PC-9 (cell line): ENCODE results near the gene STARD10. TPM values are rescaled to one million over a fixed set of nuclear protein-coding genes. Genes with fewer than 3 reads are reported as not detected.

Experiments used
- BruUV-seq: library from RNA; stranded (reverse); fragments of 400-500 nt; replicated peaks from 2 replicates; lab custom pipeline; 2021; lab: Mats Ljungman, UMichigan
- CTCF ChIA-PET: fragments of 300-600 bp; sonication (Branson Sonifier 250); formaldehyde crosslinking; loops from one replicate; lab custom pipeline; 2022; ENCODE audit warnings: antibody characterized with exemption; lab: Charles Lee
- POLR2A ChIA-PET: fragments of 300-600 bp; sonication (Branson Sonifier 250); formaldehyde crosslinking; loops from one replicate; lab custom pipeline; 2022; ENCODE audit warnings: antibody characterized with exemption; ENCODE audit not compliant: unreplicated experiment; lab: Charles Lee
- DNase-seq, 2 experiments: peaks; one replicate each; pipeline versions ENCODE4 v3.0.0 to v3.0.0-alpha.2; 2015 to 2022; ENCODE audit warnings: mixed read lengths in 1 of 2
- H2AFZ ChIP-seq: fragments of 200-600 bp; sonication (generic); 2 replicates; pipeline ENCODE4 v1.8.1; 2017; ENCODE audit warnings: antibody characterized with exemption
- H3F3A ChIP-seq: fragments of 200-600 bp; sonication (generic); 2 replicates; pipeline ENCODE4 v1.8.1; 2017; ENCODE audit warnings: antibody characterized with exemption, mild to moderate bottlenecking, low read depth; ENCODE audit not compliant: insufficient read depth
- H3K27ac ChIP-seq: fragments of 200-600 bp; sonication (generic); 2 replicates; pipeline ENCODE4 v1.6.1; 2016; ENCODE audit warnings: mixed run types
- H3K27me3 ChIP-seq: fragments of 200-600 bp; sonication (generic); 2 replicates; pipeline ENCODE4 v1.6.1; 2016; ENCODE audit warnings: low read depth, mixed run types; ENCODE audit not compliant: insufficient read depth
- H3K36me3 ChIP-seq: fragments of 200-600 bp; sonication (generic); 2 replicates; pipeline ENCODE4 v1.6.1; 2016; ENCODE audit warnings: low read depth, mixed run types
- H3K4me1 ChIP-seq: fragments of 200-600 bp; sonication (generic); replicated peaks from 2 replicates; pipeline ENCODE4 v1.6.1; 2016; ENCODE audit warnings: mixed run types; ENCODE audit not compliant: insufficient read depth
- H3K4me2 ChIP-seq: fragments of 200-600 bp; sonication (generic); 2 replicates; pipeline ENCODE4 v1.6.1; 2017; ENCODE audit warnings: mixed run types
- H3K4me3 ChIP-seq: fragments of 200-600 bp; sonication (generic); 2 replicates; pipeline ENCODE4 v1.6.1; 2016; ENCODE audit warnings: mixed run types
- H3K79me2 ChIP-seq: fragments of 200-600 bp; sonication (generic); 2 replicates; pipeline ENCODE4 v1.6.1; 2017; ENCODE audit warnings: low read depth, mixed run types
- H3K9me2 ChIP-seq: fragments of 200-600 bp; sonication (generic); 2 replicates; pipeline ENCODE4 v1.8.1; 2017; ENCODE audit warnings: mild to moderate bottlenecking; ENCODE audit not compliant: insufficient read depth
- H3K9me3 ChIP-seq: fragments of 200-600 bp; sonication (generic); 2 replicates; pipeline ENCODE4 v1.8.1; 2016; ENCODE audit warnings: low read depth; ENCODE audit not compliant: insufficient read depth
- H4K20me1 ChIP-seq: fragments of 200-600 bp; sonication (generic); 2 replicates; pipeline ENCODE4 v1.8.1; 2017; ENCODE audit not compliant: insufficient read depth
- CTCF ChIP-seq: fragments of 200-600 bp; sonication (generic); conservative IDR thresholded peaks from 2 replicates; pipeline ENCODE4 v1.6.1; 2017; ENCODE audit warnings: mixed run types, antibody characterized with exemption, mild to moderate bottlenecking, moderate library complexity
- EZH2 ChIP-seq: fragments of 200-600 bp; sonication (generic); IDR thresholded peaks from 2 replicates; pipeline ENCODE4 v1.8.0; 2017; ENCODE audit warnings: antibody characterized with exemption, low read depth
- intact Hi-C: fragments of 100-400 bp; cut with micrococcal nuclease; formaldehyde crosslinking; loops from one replicate; pipeline ENCODE4 v1.10.0; 2022; ENCODE audit not compliant: unreplicated experiment
- total RNA-seq: library from RNA; stranded (reverse); gene quantifications from 2 replicates; pipeline ENCODE4 v1.2.3, GENCODE V29; 2021

The STARD10 gene
- total RNA-seq, 1 experiment from 2014 or later: 145 TPM

- Histone ChIP-seq H3K4me2 (peak overlapping the region; percentile 51), H3K27ac (peak overlapping the region; percentile 60), H3K4me1 (peaks cover 79% of the 10 kb centered on the region), H3K79me2 (no peaks in the 10 kb centered on the region), H3K9me3 (no peaks in the 10 kb centered on the region), H4K20me1 (no peaks in the 10 kb centered on the region), H2AFZ (no peak overlapping the region), H3K9me2 (no peaks in the 10 kb centered on the region), H3K4me3 (no peak overlapping the region), H3K27me3 (no peaks in the 10 kb centered on the region), H3K36me3 (no peaks in the 10 kb centered on the region), H3F3A (peaks cover 51% of the 10 kb centered on the region)
- ChIA-PET CTCF (no interaction called here), POLR2A (interaction anchor here (0.5 to 0.6 kb wide), 2 partner anchors 9 to 24 kb away, joined by 3 to 9 read pairs; no protein-coding TSS in a partner anchor)
- peak; percentile 44 to 79 for DNase-seq
- TF ChIP-seq CTCF (no peak), EZH2 (no peak)
- intact Hi-C loops: no loop called here
- no TSS peak for BruUV-seq
Observed at GRCh38 chr11:72789493-72790131, 4.2 kb downstream of the STARD10 start.

- H3K36me3 ChIP-seq: no peaks in the 10 kb centered on the region
- no peaks in the 10 kb centered on the region for H4K20me1 ChIP-seq
- H3K27me3 ChIP-seq: no peaks in the 10 kb centered on the region
- H3K9me2 ChIP-seq: no peaks in the 10 kb centered on the region
- no peak overlapping the region for H3K4me3 ChIP-seq
- H3K4me1 ChIP-seq: peaks cover 77% of the 10 kb centered on the region
- no TSS peak for BruUV-seq
- H3K4me2 ChIP-seq: peak overlapping the region; percentile 15
- TF ChIP-seq EZH2 (no peak), CTCF (no peak)
- H2AFZ ChIP-seq: no peak overlapping the region
- ChIA-PET POLR2A (interaction anchor here (0.5 kb wide), 1 partner anchor 19 kb away, joined by 3 read pairs; no protein-coding TSS in a partner anchor), CTCF (interaction anchor here (0.6 kb wide), 1 partner anchor 253 kb away, joined by 3 read pairs; no protein-coding TSS in a partner anchor)
- DNase-seq: no peak
- no peaks in the 10 kb centered on the region for H3K79me2 ChIP-seq
- intact Hi-C loops: no loop called here
- no peaks in the 10 kb centered on the region for H3K9me3 ChIP-seq
- peak overlapping the region; percentile 3; the same call in 1 of the 2 replicates for H3K27ac ChIP-seq
- H3F3A ChIP-seq: peaks cover 55% of the 10 kb centered on the region
Observed at GRCh38 chr11:72788241-72788640, 5.6 kb downstream of the STARD10 start.

- CTCF ChIA-PET: interaction anchor here (0.6 kb wide), 1 partner anchor 253 kb away, joined by 3 read pairs; no protein-coding TSS in a partner anchor
- Histone ChIP-seq H3K27me3 (no peaks in the 10 kb centered on the region), H3F3A (peaks cover 61% of the 10 kb centered on the region), H4K20me1 (no peaks in the 10 kb centered on the region), H3K79me2 (no peaks in the 10 kb centered on the region), H3K4me3 (no peak overlapping the region), H3K36me3 (no peaks in the 10 kb centered on the region), H3K4me2 (peak overlapping the region; percentile 58), H3K9me3 (no peaks in the 10 kb centered on the region), H3K9me2 (no peaks in the 10 kb centered on the region), H2AFZ (no peak overlapping the region), H3K4me1 (peaks cover 74% of the 10 kb centered on the region), H3K27ac (peak overlapping the region; percentile 80)
- no TSS peak for BruUV-seq
- no peak for TF ChIP-seq CTCF
- no peak for TF ChIP-seq EZH2
- no peak for DNase-seq
- intact Hi-C loops: no loop called here
- POLR2A ChIA-PET: interaction anchor here (0.5 kb wide), 1 partner anchor 18 kb away, joined by 3 read pairs; no protein-coding TSS in a partner anchor
Observed at GRCh38 chr11:72787216-72788104, 6.4 kb downstream of the STARD10 start.
